Lower leg skin (tissue), 3 donors: Measurements from ENCODE around the gene ATP8B4.

Source experiments
- POLR2A ChIP-seq, 2 donors: fragments of 450-650 bp; IDR thresholded peaks; one replicate each; pipeline ENCODE4 v1.6.1; 2016 to 2017; ENCODE audit warnings: antibody characterized with exemption in 2 of 2, mild to moderate bottlenecking in 1 of 2, moderate library complexity in 1 of 2
- TF ChIP-seq, protein P1 (sequence below), 3 donors: fragments of 450-650 bp; IDR thresholded peaks; one replicate each; pipeline ENCODE4 v1.5.1; 2016; ENCODE audit warnings: antibody characterized with exemption in 3 of 3, mild to moderate bottlenecking in 3 of 3, moderate library complexity in 2 of 3

DNA sequence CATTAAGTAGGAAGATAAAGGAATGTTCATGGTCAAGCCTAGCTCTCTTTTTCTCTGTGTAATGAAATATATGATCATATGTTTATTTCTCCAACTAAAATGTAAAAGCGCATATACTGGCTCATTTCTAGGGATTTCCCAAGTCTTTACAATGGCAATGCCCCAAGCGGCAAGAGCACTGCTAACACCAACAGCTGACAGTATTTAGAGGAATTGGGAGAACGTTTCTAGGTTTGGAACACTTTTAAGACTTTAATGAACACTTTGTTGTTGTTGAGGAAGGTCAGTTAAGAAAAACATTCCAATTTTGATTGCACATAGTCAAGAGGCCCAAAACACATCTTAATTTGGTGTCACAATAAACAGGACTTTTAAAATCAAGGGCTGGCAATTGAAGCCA is 132.7 kb downstream of the ATP8B4 start:
- TF ChIP-seq POLR2A (IDR thresholded peaks at IDR 0.05): no peak
- TF ChIP-seq, protein P1, sequence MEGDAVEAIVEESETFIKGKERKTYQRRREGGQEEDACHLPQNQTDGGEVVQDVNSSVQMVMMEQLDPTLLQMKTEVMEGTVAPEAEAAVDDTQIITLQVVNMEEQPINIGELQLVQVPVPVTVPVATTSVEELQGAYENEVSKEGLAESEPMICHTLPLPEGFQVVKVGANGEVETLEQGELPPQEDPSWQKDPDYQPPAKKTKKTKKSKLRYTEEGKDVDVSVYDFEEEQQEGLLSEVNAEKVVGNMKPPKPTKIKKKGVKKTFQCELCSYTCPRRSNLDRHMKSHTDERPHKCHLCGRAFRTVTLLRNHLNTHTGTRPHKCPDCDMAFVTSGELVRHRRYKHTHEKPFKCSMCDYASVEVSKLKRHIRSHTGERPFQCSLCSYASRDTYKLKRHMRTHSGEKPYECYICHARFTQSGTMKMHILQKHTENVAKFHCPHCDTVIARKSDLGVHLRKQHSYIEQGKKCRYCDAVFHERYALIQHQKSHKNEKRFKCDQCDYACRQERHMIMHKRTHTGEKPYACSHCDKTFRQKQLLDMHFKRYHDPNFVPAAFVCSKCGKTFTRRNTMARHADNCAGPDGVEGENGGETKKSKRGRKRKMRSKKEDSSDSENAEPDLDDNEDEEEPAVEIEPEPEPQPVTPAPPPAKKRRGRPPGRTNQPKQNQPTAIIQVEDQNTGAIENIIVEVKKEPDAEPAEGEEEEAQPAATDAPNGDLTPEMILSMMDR (IDR thresholded peaks at IDR 0.05): no peak
